CD4-positive, alpha-beta T cell treated with Interleukin-2 at 100 ng/mL for 4 hours (primary cell): ENCODE measurements around the gene PRLH.
"Not testable (repeated sequence)": the region's sequence is repeated elsewhere in the genome, so short reads cannot be mapped to it uniquely, and the experiment has no call there.

Experiments
- DNase-seq: peaks from one replicate; pipeline ENCODE4 v3.0.0-alpha.2; 2020; ENCODE audit warnings: low spot score

The PRLH gene

DNA sequence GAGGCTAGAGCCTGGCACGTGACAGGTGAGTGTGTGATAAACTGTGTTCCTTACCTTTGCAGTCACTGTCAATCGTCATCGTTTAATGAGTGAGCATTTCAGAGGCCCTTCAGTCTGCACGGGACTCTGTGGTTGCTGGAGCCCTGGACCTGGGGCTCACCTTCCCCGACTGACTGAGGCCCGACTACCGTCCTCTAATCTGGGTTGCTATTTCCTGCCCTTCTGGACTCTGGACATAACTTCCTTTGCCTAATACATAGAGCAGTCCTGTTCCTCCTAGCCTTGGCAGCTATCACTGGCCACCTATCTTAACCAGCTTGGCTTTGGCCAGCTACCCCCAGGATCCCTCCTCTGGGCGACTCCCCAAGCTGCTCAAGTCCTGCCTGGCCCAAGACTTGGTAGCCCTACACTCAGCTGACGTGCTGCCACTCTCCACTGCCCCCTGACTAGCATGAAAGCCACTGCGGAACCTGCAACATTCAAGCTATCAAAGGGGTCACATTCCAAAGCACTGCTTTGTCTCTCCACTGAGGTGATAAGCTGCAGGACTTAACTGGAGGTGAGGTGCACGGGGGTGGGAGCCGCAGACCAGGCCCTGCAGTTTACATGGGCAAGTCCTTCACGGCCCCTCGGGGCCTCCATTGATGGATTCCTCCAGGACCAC is 35.2 kb downstream of the PRLH start:
- no peak for DNase-seq

DNA sequence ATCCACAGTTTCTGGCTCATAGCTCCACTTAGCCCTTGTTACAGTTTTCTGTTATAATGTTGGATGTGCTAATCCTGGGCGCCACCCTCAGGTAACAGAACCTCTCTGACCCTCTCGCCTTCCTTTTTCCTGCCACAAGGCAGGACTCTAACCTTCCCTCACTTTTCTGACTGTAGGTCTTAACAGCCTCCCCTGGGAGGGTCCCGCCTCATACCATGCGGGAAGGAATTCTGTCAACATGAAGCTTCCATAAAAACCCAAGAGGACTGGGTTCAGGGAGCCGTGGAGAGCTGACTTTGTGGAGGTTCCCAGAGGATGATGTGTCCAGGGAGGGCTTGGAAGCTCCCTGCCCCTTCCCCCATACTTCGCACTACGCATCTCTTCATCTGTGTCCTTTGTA is 36.0 kb downstream of the PRLH start:
- no peak for DNase-seq

- DNase-seq = no peak
Measured at GRCh38 chr2:237603049-237603717, 36.8 kb downstream of the PRLH start.

DNA sequence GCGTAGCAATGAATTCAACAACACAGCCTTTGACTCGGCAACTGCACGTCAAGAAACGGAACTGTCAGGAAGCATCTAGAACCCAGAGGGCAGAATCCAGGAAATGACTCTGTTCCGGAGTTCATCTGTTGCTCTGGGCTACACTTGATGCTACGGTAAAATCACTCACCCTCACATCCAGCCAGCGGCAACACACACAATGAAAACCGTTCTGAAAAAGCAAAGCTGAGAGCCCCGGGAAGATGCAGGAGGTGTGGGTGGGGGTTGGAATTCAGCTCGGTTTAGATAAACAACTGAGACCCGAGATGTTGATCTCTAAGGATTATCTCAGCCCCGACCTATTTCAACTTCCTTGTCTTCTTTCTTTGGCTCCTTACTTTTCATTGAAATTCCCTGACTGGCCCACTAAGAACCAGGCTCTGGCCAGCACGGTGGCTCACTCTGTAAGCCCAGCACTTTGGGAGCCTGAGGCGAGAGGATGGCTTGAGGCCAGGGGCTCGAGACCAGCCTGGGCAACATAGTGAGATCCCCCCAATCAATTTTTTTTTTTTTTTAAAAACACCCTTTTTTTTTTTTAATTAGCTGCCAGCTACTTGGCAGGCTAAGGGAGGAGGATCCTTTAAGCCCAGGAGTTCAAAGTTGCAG is 37.5 kb downstream of the PRLH start:
- peak; percentile 69 for DNase-seq

DNA sequence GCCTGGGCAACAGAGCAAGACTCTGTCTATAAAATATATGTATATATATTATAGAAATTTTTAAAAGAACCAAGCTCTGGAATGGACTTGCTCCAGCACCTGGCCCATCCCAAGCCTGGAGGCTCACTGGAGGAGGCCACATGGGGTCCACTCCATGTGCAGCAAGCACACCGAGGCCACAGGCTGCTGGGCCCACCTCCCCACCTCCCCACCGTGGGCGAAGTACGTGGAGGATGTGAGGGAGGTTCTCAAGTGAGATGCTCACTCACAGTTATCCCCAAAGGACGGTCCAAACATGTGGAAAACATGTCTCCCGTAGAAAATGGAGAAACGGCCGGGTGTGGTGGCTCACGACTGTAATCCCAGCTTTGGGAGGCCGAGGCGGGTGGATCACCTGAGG is 38.0 kb downstream of the PRLH start:
- DNase-seq = no peak

- DNase-seq = no peak
Measured at GRCh38 chr2:237604960-237605359, 38.6 kb downstream of the PRLH start.

DNA sequence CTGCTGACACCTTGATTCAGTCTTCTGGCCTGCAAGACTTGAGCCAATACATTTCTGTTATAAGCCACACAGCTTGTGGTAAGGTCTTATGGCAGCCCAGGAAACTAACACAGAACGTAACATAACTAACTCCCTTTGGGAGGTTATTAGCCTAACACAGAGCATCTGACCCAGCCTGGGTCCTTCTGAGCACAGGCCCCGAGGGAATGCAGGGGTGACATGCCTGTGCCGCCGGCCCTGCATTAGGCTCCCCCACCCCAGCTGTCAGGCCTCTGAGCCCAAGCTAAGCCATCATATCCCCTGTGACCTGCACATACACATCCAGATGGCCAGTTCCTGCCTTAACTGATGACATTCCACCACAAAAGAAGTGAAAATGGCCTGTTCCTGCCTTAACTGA is 40.1 kb downstream of the PRLH start:
- not testable (repeated sequence) for DNase-seq

GRCh38 chr2:237612527-237613357 is 46.4 kb downstream of the PRLH start:
- no peak for DNase-seq

DNA sequence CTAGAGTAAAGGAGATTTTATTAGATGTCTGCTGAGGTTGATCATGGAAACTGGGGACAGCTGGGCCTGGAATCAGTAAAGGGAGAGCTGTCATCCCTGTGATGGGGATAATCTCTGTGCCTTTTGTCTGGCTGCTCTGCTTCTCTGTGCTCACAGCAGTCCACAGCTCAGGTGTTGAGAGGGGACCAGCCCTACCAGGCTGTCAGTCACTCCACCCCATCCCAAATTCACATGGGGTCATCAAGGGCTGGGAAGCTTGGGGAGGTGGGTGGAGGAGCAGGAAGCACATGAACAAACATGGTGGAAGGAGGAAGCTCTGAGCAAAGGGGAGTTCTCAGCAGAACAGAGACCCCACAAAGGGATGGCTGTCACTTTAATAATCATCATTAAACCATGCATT is 47.3 kb downstream of the PRLH start:
- DNase-seq = no peak

GRCh38 chr2:237614151-237614720 is 47.9 kb downstream of the PRLH start:
- DNase-seq = no peak

GRCh38 chr2:237615631-237616249 is 49.4 kb downstream of the PRLH start:
- DNase-seq = no peak

DNA sequence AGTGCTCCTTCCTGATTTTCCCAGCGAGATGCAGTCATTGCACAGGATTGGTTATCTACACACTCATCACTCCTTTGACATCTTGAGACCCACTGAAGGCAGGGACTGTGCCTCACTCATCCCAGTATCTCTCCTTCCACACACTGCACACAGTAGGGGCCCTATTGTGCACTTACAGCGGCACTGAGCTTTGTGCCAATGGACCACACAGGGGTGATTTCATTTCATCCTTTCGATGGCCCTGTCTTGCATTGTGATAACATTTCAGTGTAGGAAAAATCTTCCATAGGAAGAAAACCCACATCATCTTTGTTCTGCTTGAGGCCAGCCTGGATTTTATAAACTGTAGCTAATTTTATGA is 50.0 kb downstream of the PRLH start:
- DNase-seq = no peak
